Nephron progenitor cell (in vitro differentiated cells): ENCODE data around the gene MAP1LC3B2.

Experiments
- DNase-seq: peaks from one replicate; pipeline ENCODE4 v3.0.0; 2021
- H3K27ac Mint-ChIP-seq: 2 replicates; pipeline ENCODE4 v1.8.0; 2021; ENCODE audit warnings: mild to moderate bottlenecking, moderate library complexity, mixed read lengths
- H3K27me3 Mint-ChIP-seq: 2 replicates; pipeline ENCODE4 v1.8.0; 2021; ENCODE audit warnings: mild to moderate bottlenecking, low read depth, mixed read lengths; ENCODE audit not compliant: poor library complexity
- H3K36me3 Mint-ChIP-seq: 2 replicates; pipeline ENCODE4 v1.8.0; 2021; ENCODE audit warnings: low read depth, mixed read lengths
- H3K4me1 Mint-ChIP-seq: 2 replicates; pipeline ENCODE4 v1.8.0; 2021; ENCODE audit warnings: mixed read lengths
- H3K4me3 Mint-ChIP-seq: 2 replicates; pipeline ENCODE4 v1.8.0; 2021; ENCODE audit warnings: mild to moderate bottlenecking, moderate library complexity, mixed read lengths
- H3K9me3 Mint-ChIP-seq: 2 replicates; pipeline ENCODE4 v1.8.0; 2021; ENCODE audit warnings: mild to moderate bottlenecking, moderate library complexity, mixed read lengths
- TF ChIP-seq, protein P1 (sequence below): fragments of 200-600 bp; sonication (generic); IDR thresholded peaks from 2 replicates; pipeline ENCODE4 v1.5.0; 2021; ENCODE audit warnings: antibody characterized with exemption

MAP1LC3B2 gene

DNA sequence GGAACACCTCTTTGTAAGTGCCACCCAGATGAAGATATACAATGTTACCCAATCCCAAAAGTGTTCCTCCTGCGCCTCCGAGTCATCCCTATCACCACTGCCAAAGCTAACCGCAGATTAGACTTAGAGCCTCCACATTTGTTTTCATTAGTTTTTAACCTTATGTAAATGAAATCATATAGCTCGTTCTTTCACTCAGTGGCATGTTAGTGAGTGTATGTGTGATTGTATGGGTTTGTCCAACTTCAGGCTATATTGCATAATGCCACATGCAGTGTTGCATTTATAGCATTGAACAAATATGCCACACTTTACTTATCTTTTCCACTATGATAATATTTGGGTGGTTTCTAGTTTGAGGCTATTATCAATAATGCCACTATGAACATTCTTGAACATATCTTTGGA, 18.0 kb downstream of the MAP1LC3B2 start:
- TF ChIP-seq, protein P1, sequence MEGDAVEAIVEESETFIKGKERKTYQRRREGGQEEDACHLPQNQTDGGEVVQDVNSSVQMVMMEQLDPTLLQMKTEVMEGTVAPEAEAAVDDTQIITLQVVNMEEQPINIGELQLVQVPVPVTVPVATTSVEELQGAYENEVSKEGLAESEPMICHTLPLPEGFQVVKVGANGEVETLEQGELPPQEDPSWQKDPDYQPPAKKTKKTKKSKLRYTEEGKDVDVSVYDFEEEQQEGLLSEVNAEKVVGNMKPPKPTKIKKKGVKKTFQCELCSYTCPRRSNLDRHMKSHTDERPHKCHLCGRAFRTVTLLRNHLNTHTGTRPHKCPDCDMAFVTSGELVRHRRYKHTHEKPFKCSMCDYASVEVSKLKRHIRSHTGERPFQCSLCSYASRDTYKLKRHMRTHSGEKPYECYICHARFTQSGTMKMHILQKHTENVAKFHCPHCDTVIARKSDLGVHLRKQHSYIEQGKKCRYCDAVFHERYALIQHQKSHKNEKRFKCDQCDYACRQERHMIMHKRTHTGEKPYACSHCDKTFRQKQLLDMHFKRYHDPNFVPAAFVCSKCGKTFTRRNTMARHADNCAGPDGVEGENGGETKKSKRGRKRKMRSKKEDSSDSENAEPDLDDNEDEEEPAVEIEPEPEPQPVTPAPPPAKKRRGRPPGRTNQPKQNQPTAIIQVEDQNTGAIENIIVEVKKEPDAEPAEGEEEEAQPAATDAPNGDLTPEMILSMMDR, result no peak
- no peak for DNase-seq
- peaks cover 4% of the 10 kb centered on the region for H3K36me3 Mint-ChIP-seq
- peaks cover 6% of the 10 kb centered on the region for H3K27me3 Mint-ChIP-seq
- H3K4me3 Mint-ChIP-seq, result no peak overlapping the region
- H3K4me1 Mint-ChIP-seq, result no peaks in the 10 kb centered on the region
- H3K27ac Mint-ChIP-seq, result no peak overlapping the region
- peaks cover 3% of the 10 kb centered on the region for H3K9me3 Mint-ChIP-seq

DNA sequence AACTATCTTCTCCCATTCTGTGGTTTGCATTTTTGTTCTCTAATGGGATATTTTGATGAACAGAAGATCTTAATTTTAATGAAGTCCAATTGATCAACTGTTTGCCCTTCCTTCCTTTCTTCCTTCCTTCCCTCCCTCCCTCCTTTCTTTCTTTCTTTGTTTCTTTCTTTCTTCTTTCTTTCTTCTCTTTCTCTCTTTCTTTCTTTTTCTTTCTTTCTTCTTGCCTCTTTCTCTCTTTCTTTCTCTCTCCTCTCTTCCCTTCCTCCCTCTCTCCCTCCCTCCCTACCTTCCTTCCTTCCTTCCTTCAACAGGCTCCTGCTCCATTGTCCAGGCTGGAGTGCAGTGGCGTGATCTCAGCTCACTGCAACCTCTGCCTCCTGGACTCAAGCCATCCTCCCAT, 18.9 kb downstream of the MAP1LC3B2 start:
- H3K27ac Mint-ChIP-seq, result no peak overlapping the region
- H3K36me3 Mint-ChIP-seq, result peaks cover 4% of the 10 kb centered on the region
- no peak for DNase-seq
- no peak overlapping the region for H3K4me3 Mint-ChIP-seq
- peaks cover 8% of the 10 kb centered on the region for H3K4me1 Mint-ChIP-seq
- TF ChIP-seq, protein P1, result no peak
- H3K27me3 Mint-ChIP-seq, result peaks cover 6% of the 10 kb centered on the region
- H3K9me3 Mint-ChIP-seq, result peaks cover 3% of the 10 kb centered on the region

DNA sequence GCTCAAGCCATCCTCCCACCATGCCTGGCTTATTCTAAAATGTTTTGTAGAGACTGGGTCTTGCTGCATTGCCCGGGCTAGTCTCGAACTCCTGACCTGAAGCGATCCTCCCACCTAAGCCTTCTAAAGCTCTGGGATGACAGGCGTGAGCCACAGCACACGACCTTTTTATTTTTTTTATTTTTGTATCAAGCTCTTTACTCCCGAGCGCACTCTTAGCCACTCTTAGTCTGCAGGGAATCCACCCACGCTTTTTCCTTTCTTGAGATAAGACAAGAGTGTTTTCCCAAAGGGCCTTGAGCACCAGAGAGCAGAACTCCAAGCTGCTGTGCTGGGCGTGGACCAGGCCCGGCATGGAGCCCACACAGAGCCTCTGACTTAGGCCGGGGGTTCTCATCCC, 23.4 kb downstream of the MAP1LC3B2 start:
- TF ChIP-seq, protein P1, result no peak
- Mint-ChIP-seq H3K27ac (peak overlapping the region; percentile 68), H3K4me3 (no peak overlapping the region), H3K27me3 (peaks cover 9% of the 10 kb centered on the region), H3K9me3 (peaks cover 15% of the 10 kb centered on the region), H3K36me3 (no peaks in the 10 kb centered on the region), H3K4me1 (peaks cover 12% of the 10 kb centered on the region)
- no peak for DNase-seq

DNA sequence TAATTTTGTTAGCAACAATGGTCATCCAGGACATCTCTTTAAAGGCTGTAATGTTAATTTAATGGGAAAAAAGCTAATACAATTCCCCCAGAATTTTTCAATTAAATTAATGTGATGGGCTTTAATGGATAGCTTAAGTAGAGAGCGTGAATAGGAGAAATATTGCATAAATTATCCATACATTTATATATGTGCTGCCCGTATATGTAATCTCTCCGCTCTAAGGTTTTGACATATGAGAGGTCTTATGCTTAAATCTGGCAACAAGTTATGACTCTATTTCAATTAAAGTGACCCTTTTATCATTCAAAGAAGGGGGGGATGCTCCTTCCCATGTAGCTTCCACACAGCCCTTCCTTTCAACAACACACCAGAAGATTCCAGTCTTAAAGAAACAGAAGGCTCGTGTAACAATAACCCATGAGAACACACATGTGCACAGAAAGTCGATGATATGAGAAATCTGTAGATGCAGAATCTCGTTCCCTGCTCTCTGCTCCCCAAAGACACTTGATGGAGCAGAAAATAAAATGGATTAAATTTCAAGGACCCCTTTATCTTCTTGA, 24.0 kb downstream of the MAP1LC3B2 start:
- DNase-seq, result no peak
- Mint-ChIP-seq H3K27ac (peak overlapping the region; percentile 4), H3K27me3 (peaks cover 9% of the 10 kb centered on the region), H3K4me1 (peaks cover 12% of the 10 kb centered on the region), H3K36me3 (no peaks in the 10 kb centered on the region), H3K4me3 (no peak overlapping the region), H3K9me3 (peaks cover 15% of the 10 kb centered on the region)
- TF ChIP-seq, protein P1, result no peak

DNA sequence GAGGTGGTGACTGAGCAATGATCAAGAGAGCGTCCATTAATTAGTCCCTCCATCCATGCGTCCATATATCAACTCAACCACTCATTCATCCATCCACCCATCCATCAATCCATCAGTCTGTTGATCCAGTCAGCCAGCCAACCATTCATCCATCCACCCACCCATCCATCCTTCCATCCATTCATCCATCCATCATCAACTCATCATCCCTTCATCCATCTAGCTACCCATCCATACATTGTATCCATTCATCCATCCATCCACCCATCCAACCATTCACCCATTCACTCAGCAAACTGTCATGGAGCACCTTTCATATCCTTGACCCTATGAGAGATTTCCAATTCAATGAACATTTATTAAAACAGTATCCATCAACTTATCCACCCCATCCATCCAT, 28.1 kb downstream of the MAP1LC3B2 start:
- TF ChIP-seq, protein P1, result no peak
- Mint-ChIP-seq H3K9me3 (peaks cover 12% of the 10 kb centered on the region), H3K27ac (no peak overlapping the region), H3K27me3 (peaks cover 6% of the 10 kb centered on the region), H3K4me3 (no peak overlapping the region), H3K4me1 (peaks cover 18% of the 10 kb centered on the region), H3K36me3 (no peaks in the 10 kb centered on the region)
- DNase-seq, result no peak

DNA sequence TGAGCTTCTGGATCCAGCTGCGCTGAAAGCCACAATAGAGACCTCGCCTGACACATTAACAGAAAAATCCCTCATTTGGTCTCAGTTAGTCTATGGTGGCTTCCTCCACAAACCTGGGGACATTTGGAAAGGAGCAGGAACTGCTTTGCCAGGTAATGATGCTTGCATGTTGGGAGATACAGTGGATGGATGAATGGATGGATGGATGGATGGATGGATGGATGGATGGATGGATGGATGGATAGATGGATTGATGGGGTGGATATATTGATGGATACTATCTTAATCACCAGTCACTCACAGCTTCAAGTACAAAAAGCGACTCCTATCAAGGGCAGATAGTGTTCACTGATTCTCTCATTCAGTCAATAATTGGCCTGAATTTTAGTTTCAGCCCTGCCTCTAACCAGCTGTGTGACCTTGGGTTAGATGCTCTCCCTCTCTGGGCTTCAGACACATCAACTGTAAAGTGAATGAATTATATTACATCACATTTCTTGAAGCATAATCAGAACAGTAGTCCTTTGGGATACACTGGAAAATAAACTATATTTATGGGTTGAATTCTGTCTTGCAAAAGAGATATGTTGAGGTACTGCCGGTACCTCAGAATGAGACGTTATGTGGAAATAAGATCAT, 29.3 kb downstream of the MAP1LC3B2 start:
- peaks cover 10% of the 10 kb centered on the region for H3K4me1 Mint-ChIP-seq
- H3K27ac Mint-ChIP-seq, result no peak overlapping the region
- DNase-seq, result no peak
- H3K4me3 Mint-ChIP-seq, result no peak overlapping the region
- TF ChIP-seq, protein P1, result no peak
- H3K36me3 Mint-ChIP-seq, result no peaks in the 10 kb centered on the region
- peaks cover 8% of the 10 kb centered on the region for H3K27me3 Mint-ChIP-seq
- peaks cover 12% of the 10 kb centered on the region for H3K9me3 Mint-ChIP-seq
